NCI-H2081 treated with DMSO at 0.1 percent for 48 hours (cell line): ENCODE data around the gene FOXO3B.
"Not testable (repeated sequence)": the region's sequence is repeated elsewhere in the genome, so short reads cannot be mapped to it uniquely, and the experiment has no call there.

Source experiments
- DNase-seq: peaks from one replicate; lab custom pipeline; 2025; lab: John Stamatoyannopoulos, UW

Gene FOXO3B

DNA sequence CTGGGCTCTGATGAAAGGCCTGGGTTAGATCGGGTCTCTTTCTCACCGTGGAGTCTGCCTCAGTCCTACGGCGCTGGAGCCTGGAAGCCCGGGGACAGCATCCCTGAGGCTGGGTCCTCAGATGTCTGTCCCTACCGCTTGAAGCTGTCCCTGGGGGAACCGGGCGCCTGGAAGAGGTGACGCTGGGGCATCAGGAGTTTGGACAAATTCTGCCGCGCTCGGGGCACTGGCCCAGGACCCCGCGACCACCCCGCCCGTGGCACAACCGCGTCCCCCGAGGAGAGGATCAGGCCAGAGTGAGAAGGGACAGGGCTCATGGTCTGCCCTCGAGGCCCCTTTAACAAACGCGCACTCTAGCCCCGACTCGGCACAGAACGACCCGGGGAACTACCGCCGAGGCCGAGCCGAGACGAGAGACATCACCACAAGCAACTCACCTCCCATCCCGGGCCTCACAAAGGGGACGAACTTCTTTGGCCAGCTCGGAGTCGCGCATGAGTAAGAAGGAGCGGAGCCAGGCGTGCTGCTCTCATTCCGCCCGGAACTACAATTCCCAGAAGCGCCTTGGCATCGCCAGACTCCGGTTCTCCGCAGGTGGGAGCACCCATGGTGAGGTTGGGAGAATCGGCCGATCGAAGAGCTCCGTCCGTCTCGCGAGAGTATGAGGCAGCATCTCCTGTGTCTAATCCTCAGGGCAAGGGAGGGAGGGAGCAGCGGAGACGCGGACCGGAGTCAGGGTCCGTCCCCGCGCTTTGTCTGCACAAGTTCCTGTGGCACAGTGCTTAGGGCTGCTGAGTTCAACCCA is at the start of gene FOXO3B:
TSS of gene FOXO3B (minus strand) at position 548 of the 805 bp plus-strand sequence. CDS start 663 bp downstream, outside the sequence.
- peak; percentile 69 for DNase-seq

DNA sequence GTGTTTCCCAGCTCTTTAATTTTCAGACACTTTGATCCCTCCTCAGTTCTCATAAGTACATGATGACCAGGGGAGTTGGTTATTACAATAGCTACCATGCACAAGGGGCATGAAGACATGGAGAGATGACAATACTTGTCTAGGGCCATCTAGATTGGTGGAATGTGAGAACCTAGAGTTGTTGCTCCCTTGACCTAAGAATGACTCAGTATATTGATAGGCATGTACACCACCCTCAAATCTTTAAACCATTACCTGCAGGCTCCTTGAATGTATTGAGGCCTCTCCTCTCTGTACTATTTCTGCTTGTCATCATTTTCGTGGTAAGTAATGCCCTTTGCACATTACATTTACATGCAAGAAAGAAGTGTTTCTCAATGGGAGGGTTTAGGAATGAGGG is 41.4 kb upstream of the FOXO3B start:
- DNase-seq: not testable (repeated sequence)

DNA sequence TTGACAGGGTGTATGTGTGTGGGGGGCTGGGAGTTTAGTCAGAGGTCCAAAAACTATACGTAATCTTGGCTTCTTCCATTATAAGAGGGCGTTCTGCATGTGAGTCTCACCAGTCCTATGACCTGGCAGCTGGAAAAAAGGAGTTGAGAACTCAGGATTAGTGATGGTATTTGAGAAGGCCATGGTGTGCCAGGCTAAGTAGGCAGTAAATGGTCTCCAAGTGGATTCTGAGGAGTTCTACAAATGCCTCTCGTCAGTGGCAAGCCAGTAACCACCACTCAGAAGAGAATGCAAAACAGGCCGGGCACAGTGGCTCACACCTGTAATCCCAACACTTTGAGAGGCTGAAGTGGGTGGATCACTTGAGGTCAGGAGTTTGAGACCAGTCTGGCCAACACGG is 40.5 kb upstream of the FOXO3B start:
- DNase-seq: not testable (repeated sequence)

GRCh38 chr17:18721775-18722547 is 39.8 kb upstream of the FOXO3B start:
- DNase-seq: not testable (repeated sequence)

- not testable (repeated sequence) for DNase-seq
Observed at GRCh38 chr17:18719428-18720110, 37.5 kb upstream of the FOXO3B start.

- DNase-seq: not testable (repeated sequence)
Observed at GRCh38 chr17:18718643-18719427, 36.7 kb upstream of the FOXO3B start.

GRCh38 chr17:18712354-18712999 is 30.4 kb upstream of the FOXO3B start:
- DNase-seq: peak; percentile 0

DNA sequence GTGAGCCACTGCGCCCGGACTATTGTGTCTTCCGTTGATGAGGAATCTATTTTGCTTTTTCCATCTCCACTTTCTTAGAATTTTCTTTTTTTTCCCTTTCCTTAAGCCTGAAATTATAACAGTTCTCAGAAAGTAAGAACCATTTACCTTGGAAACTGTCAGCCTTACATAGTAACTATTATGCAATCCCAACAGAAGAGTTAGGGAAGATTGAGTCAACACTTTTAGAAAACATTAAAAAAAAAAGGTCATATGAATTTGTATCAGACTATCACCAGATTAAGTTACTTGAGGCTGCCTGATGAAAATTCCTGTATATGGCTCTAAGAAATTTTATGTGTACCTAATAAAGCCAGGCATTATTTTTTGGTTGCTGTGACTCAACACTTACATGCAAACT is 26.1 kb upstream of the FOXO3B start:
- not testable (repeated sequence) for DNase-seq

DNA sequence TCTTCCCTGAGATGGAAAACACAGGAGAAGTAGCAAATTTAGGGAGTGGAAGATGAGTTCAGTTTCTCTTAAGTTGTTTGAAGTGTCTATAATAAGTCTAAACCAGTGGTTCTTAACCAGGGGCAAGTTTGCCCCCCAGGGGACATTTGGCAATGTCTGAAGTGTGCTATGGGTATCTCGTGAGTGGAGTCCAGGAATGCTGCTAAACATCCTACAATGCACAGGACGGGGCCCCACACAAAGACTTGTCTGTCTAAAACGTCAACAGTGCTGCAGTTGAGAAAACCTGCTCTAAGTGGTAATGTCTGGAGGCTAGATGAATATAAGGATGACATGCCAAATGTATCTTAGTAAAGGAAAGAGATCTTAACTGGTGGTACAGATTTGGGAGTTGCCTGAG is 23.8 kb upstream of the FOXO3B start:
- DNase-seq: not testable (repeated sequence)

GRCh38 chr17:18698473-18699103 is 16.5 kb upstream of the FOXO3B start:
- DNase-seq: not testable (repeated sequence)

- DNase-seq: not testable (repeated sequence)
Observed at GRCh38 chr17:18695143-18695542, 13.0 kb upstream of the FOXO3B start.

DNA sequence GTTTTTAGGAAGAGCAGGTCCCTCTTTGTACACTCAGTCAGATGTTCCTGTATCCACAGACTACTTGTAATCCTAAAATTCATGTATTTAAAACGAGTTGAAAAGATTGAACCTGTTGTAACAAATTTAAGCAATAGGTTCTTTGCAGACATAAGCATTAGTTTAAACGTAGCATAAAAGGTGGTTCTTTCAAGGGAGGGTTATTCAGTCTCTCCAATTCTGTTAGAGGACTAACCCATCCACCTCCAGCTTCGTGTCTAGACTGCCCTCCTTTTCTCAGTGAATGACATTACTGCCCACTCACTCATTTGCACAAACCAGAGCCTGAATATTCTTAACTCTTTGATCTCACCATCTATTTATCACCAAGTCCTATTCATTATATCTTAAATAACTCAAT is 554 bp upstream of the FOXO3B start:
- DNase-seq: not testable (repeated sequence)

DNA sequence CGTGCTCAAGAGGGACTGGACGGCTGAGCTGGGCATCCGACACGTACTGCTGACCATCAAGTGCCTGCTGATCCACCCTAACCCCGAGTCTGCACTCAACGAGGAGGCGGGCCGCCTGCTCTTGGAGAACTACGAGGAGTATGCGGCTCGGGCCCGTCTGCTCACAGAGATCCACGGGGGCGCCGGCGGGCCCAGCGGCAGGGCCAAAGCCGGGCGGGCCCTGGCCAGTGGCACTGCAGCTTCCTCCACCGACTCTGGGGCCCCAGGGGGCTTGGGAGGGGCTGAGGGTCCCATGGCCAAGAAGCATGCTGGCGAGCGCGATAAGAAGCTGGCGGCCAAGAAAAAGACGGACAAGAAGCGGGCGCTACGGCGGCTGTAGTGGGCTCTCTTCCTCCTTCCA is 4.7 kb downstream of the FOXO3B start:
- DNase-seq: not testable (repeated sequence)

GRCh38 chr17:18676928-18677327 is 5.2 kb downstream of the FOXO3B start:
- DNase-seq: not testable (repeated sequence)

- DNase-seq: not testable (repeated sequence)
Observed at GRCh38 chr17:18672395-18673227, 9.5 kb downstream of the FOXO3B start.

GRCh38 chr17:18668625-18669024 is 13.5 kb downstream of the FOXO3B start:
- DNase-seq: not testable (repeated sequence)

- not testable (repeated sequence) for DNase-seq
Observed at GRCh38 chr17:18667535-18667934, 14.6 kb downstream of the FOXO3B start.

DNA sequence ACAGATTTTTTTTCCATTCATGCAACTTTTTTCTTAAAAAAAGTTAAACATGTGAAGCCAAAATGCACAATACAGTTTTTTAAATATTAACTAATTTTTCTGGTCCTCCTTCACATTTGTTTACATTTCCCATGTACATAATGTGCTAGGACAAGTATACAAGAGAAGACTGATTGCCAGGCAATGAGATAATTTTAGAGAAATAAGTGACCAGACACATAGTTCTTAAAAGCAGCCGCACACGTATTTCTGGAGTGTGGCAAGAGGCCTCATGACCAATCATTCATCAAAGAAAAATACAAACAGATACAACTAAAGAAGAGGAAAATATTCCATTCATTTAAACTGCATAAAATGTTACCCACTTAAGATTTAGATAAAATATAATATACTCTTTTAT is 15.8 kb downstream of the FOXO3B start:
- not testable (repeated sequence) for DNase-seq

DNA sequence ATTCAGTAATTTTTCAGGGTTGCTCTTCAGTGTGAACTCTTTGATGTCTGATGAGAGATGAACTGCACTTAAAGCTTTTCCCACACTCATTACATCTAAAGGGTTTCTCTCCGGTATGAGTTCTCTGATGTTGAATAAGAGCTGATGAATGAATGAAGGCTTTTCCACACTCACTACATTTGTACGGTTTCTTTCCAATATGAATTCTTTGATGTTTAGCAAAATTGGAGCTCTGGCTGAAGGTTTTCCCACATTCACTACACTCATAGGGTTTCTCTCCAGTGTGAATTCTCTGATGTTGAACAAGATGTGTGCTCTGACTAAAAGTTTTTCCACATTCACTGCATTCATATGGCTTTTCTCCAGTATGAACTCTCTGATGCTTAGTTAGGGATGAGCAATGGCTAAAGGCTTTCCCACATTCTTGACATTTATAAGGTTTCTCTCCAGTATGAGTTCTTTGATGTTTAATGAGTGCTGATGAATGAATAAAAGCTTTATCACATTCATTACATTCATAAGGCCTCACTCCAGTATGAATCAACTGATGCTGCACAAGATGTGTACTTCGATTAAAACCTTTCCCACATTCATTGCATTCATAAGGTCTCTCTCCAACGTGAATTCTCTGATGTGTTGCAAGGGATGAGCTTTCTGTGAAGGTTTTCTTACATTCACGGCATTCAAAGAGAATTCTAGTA is 20.0 kb downstream of the FOXO3B start:
- DNase-seq: not testable (repeated sequence)
